HG03039 (cell line): ENCODE measurements around the gene ANKMY1.

ENCODE experiments used
- ATAC-seq: cut with Tn5 transposase; IDR thresholded peaks from one replicate; pipeline ENCODE4 v1.9.1; 2021; ENCODE audit warnings: mild to moderate bottlenecking, moderate library complexity; ENCODE audit not compliant: unreplicated experiment

The ANKMY1 gene

GRCh38 chr2:240462707-240463273 lies 95.0 kb downstream of the ANKMY1 start:
- no peak for ATAC-seq

- no peak for ATAC-seq
Observed at GRCh38 chr2:240462073-240462706, 95.6 kb downstream of the ANKMY1 start.

DNA sequence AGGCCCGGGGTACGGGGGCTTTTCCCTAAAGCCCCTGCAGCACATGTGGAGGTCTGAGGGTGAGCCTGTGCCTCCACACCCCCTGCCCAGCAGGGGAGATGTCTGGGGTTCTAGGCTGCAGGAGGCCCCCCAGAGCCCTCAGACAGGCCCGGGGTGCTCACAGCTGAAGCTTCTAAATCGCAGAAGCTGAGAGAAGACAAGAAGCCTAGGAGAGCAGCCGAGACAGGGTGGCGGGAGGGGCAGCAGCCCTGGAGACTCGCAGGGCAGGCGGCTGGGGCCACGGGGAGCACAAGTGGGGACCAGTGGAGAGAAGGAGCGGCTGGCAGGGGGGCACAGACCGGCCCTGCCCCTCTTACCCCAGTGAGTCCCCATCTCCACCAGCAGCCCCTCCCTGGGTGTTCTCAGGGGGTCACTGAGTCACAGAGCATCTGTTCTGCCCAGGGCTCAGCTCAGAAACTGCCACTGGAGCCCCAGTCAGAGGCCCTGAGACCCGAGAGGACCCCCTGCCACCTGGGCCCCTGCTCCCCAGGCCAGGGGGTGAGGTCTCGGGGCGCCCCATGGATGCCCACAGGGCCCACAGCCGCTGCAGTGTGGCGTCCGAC lies 96.2 kb downstream of the ANKMY1 start:
- no peak for ATAC-seq

DNA sequence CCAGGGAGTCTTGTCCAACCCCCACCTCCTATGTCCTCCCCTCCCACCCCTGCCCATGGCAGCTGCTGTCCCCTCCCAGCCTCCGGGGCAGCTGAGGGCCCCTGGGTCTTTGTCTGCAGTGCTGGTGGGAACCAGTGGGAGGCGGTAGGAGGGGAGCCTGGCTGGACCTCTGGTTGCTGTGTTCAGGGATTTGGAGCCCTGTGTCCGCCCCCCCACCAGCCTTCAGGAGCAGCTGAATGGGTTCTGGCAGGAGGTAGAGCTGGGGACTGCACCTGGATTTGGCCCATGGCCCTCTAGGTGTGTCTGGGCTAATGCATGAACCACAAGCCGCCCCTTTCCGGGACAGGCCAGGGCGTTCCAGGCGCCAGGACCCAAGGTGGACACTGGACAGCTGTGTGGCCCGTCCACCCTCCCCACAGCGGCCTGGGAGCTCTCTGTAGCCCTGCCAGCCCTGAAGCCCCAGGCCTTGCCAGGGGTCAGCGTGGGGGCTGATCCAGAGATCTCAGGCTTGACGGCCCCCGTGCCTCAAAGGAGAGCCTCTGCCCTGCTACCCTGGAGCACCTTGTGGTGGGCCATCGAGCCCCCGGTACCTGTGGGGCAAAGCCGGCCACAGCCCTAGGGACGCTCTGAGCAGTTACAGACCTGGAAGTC lies 96.9 kb downstream of the ANKMY1 start:
- ATAC-seq: no peak

- ATAC-seq: no peak
Observed at GRCh38 chr2:240460253-240460711, 97.5 kb downstream of the ANKMY1 start.

- no peak for ATAC-seq
Observed at GRCh38 chr2:240459401-240460252, 98.2 kb downstream of the ANKMY1 start.

DNA sequence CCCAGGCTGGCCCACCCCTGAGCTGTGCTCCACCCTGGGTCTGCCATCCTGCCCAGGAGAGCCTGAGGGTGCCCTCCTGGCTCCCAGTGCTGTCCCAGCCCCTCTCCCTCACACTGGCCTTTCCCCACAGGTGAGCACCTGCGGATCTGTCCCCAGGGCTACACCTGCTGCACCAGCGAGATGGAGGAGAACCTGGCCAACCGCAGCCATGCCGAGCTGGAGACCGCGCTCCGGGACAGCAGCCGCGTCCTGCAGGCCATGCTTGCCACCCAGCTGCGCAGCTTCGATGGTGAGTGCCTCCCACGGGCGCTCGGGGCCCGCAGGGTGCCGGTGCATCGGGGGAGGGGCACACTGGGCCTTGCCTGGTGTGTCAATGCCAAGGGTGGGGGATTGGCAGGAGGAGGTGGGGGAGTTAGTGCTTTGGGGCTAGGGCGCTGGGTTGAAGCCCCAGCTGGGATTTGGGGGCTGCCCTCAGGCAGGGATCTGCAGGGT lies 98.8 kb downstream of the ANKMY1 start:
- no peak for ATAC-seq

GRCh38 chr2:240458044-240458899 lies 99.5 kb downstream of the ANKMY1 start:
- no peak for ATAC-seq

DNA sequence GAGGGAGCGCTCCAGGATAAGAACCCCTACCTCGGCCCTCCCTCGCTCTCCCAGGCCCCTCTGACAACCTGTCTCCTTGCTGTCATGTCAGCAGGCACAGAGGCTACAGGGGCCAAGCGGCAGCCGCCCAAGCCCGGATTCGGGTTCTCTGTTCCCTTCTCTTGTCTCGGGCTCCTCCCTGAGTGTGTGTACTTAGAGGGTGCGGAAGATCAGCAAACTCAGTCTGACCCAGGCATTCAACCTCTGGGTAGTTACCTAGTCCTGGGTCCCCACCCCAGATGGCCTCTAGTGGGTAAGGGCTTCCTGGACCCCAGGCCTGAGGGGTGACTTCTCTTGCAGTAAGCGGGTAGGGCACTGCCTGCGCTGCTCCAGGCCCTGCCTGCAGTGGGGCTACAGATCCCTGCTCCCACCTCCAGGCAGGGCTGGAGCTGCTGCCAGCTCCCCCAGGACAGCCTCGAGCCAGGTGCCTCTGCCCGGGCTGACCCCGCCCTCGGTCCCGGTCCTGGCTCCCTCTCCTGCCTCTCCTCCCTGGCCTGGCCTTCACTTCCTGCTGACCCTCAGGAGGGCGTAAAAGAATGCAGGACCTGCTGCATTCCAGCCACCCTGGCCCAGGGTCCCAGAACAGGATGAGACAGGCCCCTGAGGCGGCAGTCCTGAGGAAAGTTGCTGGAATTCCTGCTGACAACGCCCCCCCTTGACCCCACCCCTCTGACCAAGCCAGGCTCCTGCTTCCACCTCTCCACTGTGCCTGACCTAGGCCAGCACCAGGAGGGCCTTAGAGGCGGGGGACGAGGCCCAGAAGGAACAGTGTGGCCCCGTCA lies 100.4 kb downstream of the ANKMY1 start:
- ATAC-seq: no peak

- no peak for ATAC-seq
Observed at GRCh38 chr2:240456447-240457222, 101.2 kb downstream of the ANKMY1 start.

DNA sequence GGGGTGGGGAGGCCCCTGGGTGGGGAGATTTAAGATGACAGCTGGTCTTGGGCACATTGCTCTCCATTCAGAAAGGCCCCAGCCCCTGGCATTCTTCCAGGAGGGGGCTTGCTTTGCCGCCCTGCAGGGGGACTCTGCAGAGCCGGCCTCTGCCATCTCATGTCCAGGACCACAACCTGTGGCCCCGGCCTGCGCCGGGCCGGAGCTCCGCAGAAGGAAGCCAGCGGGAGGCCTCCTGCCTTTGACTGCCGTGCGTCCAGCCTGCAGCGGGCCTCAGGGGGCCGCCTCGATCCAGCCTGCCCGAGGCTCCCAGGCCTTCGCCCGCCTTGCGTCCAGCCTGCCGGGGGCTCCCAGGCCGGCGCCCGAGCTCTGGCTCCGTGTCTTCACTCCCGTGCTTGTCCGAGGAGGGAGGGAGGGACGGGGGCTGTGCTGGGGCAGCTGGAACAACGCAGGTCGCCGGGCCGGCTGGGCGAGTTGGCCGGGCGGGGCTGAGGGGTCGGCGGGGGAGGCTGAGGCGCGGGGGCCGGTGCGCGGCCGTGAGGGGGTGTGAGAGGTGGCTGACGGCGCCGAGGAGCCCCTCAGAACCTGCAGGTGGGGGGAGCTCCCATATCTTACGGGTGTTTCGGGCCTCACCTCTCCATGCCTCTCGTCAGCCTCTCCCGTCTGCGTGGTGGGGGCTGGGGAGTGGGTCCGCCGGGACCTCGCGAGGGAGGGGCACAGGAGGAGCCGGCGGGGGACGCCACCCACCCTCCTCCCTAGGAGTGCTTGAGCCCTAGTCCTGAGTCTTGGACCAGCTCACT lies 101.9 kb downstream of the ANKMY1 start:
- no peak for ATAC-seq

GRCh38 chr2:240455272-240455646 lies 102.5 kb downstream of the ANKMY1 start:
- no peak for ATAC-seq

- ATAC-seq: no peak
Observed at GRCh38 chr2:240454106-240454901, 103.5 kb downstream of the ANKMY1 start.

- ATAC-seq: no peak
Observed at GRCh38 chr2:240453461-240454105, 104.2 kb downstream of the ANKMY1 start.

GRCh38 chr2:240452462-240453256 lies 105.1 kb downstream of the ANKMY1 start:
- ATAC-seq: no peak
